Stimulated activated CD8-positive, alpha-beta memory T cell treated with anti-CD3 and anti-CD28 coated beads, Interleukin-12 subunit alpha, Interleukin-12 subunit beta, amount 100 ng/mL, for 24 hours (primary cell): ENCODE measurements around the gene LAMA5.

Experiments
- DNase-seq: peaks from one replicate; pipeline ENCODE4 v3.0.0-alpha.2; 2020; ENCODE audit errors: extremely low read depth

LAMA5 gene

DNA sequence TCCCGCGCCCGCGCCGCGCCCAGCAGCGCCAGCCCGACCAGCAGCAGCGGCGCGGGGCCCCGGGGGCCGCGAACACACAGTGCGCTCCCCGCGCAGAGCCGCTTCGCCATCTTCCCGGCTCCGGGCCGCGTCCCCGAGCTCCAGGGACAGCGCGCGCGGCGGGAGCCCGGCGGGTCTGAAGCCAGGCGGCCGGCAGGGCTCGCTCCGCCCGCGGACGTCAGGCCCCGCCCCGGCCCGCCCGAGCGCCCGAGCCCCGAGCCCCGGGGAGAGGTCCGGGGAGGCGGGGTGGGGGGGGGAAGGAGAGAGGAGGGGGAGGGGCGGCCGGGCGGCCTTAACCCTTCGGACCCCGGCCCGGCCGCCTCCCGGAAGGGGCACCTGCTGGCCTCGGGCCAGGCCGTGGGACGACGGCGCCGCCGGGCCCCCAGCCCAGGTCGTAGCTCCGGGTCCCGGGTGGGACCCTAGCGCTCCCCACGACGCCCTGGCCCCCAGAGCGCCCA, at the start of gene LAMA5:
LAMA5 (minus strand) TSS at position 177 of the 497 bp plus-strand sequence; CDS start at position 110, 67 bp downstream.
- no peak for DNase-seq

- no peak for DNase-seq
These were observed 48.4 kb upstream of the LAMA5 start for GRCh38 chr20:62415354-62416111.

DNA sequence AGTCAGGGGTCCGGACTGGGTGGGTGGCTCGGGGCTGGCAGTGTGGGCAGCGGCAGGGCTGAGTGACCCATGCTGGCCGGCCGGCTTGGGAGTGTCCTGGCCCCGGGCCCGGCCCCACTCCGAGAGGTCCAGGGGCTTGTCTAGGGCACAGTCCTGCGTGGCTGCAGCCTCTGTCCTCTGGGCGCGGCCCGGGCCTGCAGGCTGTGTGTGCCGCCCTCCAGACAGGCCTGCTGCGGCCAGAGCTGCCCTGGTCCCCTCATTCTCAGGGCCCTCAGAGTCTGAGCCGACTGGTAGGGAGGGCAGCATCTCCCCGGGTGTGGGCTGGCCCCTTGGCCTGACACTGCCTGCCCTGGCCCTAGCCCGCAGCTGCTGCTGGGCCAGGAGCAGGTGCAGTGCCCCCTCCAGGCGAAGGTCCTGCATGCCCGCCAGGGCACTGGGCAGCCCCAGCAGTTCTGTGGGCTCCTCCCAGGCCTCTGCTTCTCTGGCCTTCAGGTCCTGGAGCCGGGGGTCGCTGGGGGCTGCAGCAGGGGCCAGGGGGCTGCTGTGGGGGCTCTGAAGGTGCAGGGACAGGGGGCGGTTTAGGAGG, 46.9 kb upstream of the LAMA5 start:
- no peak for DNase-seq

DNA sequence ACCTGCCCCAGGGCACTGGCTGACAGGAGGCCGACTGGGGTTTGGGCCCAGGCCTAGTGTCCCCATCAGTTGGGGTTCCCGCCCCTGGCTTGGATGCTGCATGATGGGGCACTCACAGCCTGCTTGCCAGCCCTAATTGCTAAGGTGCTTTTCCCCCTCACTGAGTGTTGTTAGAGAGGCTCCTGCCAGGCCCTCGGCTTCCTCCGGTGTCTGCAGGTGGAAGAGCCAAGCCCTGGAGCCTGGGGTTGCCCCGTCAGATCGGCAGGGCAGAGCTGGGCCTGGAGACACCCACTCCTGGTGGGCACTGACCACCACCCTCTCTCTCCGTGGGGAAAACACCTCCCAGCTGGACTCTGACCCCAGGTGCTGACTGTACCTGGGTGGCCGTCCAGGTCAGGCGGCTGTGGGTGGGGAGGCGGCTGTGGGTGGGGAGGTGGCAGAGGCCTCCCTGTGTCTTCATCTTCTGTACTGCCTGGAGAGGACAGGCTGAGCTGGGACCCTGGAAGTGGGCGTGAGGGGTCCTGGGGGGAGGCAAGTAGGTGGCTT, 46.0 kb upstream of the LAMA5 start:
- DNase-seq = no peak

DNA sequence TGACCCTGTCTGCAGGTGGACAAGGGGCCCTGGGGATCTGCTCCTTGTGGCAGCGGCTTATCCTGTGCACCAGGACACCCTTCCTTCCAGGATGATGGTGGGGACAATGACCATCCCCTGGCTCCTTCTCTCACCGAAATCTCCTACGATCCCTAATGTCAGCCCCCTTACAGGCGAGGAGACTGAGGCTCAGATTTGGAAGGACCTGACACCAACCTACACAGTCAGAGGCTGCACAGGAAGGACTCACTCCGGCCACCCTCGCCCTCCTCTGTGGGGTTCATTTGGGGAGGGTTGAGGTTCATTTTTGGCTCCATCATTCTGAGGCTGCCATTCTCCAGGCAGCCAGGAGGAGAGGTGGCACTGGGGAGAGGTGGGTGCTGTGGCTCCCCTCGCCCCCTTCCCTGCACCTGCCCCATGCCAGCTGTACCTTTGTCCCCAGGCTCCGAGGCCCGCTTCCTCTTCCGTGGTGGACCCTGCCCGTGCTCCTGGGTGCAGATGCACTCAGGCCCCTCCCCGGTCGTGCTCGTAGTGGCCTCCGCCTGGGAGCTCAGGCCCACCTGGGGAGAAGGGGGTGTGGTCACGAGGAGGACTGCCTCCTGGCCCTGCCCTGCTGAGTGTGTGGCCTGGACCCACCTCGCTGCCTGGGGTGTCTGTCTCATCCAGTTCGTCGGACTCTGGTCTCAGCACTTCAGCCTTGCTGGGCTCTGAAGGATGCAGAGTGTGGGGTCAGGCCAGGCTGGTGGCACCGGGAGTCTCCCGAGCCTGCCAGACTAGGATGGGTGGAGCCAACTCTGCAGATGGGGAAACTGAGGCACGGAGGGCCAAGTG, 45.3 kb upstream of the LAMA5 start:
- no peak for DNase-seq

DNA sequence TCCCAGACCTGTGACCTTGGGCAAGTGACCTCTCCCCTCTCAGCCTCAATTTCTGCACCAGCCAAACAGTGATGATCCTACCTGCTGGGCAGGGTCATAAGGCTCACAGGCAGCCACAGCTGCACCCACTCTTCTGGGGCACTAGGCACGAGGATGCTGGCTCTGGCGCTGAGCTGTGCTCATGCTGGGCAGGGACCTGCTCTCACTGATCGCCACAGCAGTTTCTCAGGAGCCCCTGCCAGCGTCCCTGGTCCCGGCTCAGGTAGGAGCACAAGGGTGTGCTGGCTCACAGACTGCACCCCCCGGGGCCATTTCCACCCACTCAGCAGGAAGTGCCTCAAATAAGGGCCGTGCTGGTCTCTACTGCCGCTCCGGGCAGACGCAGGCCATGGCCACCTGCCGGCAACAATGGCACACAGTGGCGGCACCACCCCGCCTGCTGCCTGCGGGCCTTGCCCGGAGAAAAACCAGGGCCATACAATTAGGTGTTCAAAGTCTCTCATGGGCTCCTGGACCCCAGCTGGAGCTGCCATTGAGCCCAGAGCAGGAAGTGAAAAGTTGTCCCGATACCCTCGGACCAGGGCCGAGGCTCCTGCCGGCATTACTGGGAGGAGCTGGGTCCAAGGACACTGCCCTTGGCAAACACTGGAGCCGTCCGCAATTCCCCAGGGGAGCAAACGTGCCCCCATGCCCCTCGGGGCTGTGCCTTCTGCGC, 44.5 kb upstream of the LAMA5 start:
- no peak for DNase-seq

GRCh38 chr20:62410746-62411478, 43.8 kb upstream of the LAMA5 start:
- no peak for DNase-seq

- DNase-seq = no peak
These were observed 43.0 kb upstream of the LAMA5 start for GRCh38 chr20:62409931-62410745.

GRCh38 chr20:62409086-62409853, 42.2 kb upstream of the LAMA5 start:
- no peak for DNase-seq

DNA sequence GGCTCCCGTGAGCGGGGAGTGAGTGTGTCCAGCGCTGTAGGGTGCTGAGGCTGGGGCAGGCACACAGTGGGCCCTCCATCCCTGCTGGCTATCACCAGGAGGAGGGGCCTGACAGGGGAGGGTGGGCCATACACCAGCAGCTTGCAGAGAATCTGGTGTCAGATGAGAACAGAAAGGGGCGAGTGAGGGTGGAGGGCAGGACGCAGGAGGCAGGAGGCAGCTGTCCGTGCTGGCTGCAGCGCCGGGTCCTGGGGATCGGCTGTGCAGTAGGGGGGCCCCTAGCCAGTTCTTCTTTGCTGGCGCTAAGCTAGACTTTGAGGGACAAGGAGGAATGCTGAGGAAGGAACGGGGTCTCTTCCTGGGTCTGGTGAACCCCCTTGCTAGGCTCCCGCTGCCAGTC, 41.5 kb upstream of the LAMA5 start:
- no peak for DNase-seq

- DNase-seq = no peak
These were observed 40.9 kb upstream of the LAMA5 start for GRCh38 chr20:62408055-62408454.

- DNase-seq = peak; percentile 73
These were observed 40.3 kb upstream of the LAMA5 start, which contains the start of gene CABLES2 for GRCh38 chr20:62407221-62407992. Gene CABLES2 (minus strand): TSS chr20:62407285. CDS start chr20:62407276, 9 bp downstream.

DNA sequence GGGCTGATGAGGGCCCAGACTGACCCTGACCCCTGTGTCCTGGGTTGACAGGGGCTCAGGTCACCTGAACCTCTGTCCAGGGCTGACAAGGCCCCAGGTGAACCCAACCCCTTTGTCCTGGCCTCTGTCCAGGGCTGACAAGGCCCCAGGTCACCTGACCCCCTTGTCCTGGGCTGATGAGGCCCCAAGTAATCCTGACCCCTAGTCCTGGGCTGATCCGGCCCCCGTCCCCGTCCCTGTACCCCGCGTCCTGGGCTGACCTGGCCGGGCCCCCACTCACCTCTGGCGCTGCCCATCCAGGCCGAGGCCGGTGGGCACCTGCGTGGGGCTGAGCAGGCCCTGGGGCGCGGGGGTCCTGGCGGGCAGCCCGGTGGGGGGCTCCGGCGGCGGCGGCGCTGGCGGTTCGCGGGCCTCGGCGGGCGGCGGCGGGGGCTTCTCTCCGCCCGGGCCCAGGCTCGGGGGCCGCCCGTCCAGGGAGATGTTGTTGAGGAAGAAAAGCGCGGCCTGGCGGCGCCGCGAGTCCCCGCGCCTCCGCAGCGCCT, 39.6 kb upstream of the LAMA5 start:
- no peak for DNase-seq

- DNase-seq = no peak
These were observed 38.9 kb upstream of the LAMA5 start for GRCh38 chr20:62405981-62406513.

- DNase-seq = no peak
These were observed 38.2 kb upstream of the LAMA5 start for GRCh38 chr20:62405108-62405980.

DNA sequence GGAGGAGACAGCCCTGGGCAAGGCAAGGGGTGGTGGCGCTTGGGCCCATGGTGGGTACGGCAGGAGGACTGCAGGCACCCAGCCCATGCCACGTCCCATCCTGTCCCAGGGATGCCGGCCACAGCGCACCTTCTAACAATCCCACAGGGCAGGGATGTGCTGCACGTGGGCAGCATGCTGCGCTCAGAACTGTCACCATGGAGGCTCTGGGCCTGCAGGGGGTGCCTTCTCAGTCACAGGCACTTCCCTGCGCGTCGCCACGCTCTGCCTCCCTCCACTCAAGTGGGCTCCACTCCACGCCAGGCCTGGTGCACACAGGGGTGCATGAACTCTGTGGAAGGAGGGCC, 37.6 kb upstream of the LAMA5 start:
- no peak for DNase-seq
